GM12873 (cell line): Measurements from ENCODE around the gene DLGAP1.

Source experiments
- TF ChIP-seq, protein P1 (sequence below): IDR thresholded peaks from 2 replicates; pipeline ENCODE4 v1.5.1; 2012; ENCODE audit warnings: low read depth, mild to moderate bottlenecking, moderate library complexity, low read length, control low read depth; ENCODE audit not compliant: insufficient read depth; ENCODE audit errors: missing control alignments

DLGAP1 gene

DNA sequence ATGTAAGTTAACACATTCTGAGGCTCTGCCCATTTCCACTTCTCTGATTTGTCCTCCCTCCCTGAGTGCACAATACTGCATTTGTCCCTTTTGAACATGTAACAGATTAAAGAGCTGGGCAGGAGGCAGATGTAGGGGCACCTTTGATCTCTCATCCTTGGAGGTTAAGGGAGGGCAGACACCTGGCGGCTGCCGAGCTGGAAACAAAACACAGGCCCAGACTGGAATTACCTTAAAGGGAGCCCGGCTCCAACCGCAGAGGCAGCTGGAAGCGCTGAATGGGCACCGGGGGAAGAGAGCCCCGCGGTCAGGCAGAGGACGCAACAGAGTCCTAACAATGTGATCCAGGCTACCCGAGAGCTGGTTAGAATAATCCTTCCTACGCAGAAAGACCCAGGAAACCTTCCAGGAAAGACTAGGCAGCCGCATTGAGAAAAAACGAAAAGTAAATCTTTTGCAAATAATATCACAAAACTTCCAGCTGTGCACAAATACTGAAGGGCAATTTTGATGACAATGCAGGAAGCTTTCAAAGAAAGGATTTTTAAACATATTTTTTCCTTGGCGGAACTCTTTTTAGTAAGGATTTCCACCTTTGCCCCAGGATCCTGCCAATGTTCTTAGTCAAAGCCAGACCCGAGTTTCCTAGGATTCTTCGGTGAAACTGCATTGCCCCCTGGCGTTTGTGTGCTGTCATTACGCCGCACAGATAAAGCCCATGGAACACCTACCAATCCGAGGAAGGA is 789.2 kb downstream of the DLGAP1 start:
- TF ChIP-seq, protein P1, sequence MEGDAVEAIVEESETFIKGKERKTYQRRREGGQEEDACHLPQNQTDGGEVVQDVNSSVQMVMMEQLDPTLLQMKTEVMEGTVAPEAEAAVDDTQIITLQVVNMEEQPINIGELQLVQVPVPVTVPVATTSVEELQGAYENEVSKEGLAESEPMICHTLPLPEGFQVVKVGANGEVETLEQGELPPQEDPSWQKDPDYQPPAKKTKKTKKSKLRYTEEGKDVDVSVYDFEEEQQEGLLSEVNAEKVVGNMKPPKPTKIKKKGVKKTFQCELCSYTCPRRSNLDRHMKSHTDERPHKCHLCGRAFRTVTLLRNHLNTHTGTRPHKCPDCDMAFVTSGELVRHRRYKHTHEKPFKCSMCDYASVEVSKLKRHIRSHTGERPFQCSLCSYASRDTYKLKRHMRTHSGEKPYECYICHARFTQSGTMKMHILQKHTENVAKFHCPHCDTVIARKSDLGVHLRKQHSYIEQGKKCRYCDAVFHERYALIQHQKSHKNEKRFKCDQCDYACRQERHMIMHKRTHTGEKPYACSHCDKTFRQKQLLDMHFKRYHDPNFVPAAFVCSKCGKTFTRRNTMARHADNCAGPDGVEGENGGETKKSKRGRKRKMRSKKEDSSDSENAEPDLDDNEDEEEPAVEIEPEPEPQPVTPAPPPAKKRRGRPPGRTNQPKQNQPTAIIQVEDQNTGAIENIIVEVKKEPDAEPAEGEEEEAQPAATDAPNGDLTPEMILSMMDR, result peak; percentile 91

DNA sequence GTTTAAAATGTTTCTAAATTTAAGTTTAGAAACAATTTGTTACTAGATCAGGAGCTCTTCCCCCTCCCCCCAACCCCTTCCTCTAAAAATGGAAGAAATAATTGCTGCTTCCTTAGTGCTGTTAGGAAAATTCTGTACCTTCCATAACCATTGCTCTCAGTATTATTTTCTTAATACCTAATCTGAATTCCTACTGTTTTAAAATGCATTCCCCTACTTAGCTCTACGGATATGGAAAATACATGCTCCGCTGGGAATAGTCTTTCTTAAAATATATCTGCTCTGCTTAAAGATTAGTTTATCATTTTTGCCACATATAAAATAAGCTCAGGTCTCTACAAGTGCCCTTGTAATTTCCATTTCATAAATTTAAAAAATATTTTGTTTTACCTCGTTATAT is 789.9 kb downstream of the DLGAP1 start:
- TF ChIP-seq, protein P1, result no peak

GRCh38 chr18:3664563-3665178 is 790.4 kb downstream of the DLGAP1 start:
- TF ChIP-seq, protein P1, result no peak

GRCh38 chr18:3663870-3664512 is 791.1 kb downstream of the DLGAP1 start:
- TF ChIP-seq, protein P1, result no peak

DNA sequence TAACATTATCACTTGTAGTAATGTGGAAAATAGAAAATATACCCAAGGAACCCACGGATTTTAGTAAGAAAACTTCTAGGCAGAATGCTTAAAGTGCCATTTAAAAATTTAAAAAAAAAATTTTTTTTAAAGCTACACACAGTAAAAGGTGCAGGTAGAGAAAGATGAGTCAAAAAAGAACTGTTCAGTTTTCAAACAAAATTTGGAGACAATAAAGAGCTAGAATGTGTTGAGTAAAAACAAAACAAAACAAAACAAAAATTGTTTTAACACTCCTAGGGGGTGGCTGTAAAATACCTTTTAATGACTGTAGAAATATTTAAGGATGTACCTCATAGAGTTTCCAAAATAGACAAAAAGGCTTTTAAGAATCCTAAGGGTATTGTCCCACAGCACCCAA is 793.1 kb downstream of the DLGAP1 start:
- TF ChIP-seq, protein P1, result no peak

DNA sequence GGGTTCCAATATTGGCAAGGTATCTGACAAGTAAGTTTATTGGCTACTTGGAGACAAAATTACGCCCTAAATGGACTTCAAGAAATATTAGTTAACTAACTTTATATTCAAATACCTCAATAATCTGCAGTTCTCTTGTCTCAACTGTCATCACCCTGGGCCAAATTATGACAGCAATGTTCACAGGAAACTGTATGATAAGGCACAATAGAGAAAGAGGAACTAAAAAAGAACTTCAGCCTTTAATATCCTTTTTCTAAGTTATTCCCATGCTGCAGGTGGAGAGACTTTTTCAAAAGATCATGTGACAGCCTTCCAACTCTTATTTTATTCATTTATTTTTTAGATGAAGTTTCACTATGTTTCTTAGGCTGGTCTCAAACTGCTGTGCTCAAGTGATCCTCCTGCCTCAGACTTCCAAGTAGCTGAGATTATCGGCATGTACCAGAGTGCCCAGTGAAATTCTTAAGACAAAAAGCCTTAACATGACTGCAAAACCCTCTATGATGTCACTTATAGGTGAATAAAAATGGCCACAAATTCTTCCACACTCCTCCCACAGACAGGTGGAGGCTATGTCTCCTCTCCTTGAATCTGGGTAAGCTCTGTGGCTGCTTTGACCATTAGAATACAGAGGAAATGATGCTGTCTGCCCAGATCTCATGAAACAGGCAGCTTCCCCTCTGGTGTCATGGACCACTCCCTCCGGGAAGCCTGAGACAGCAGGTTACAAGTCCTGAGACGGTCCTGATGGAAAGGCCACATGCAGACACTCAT is 794.2 kb downstream of the DLGAP1 start:
- TF ChIP-seq, protein P1, result no peak

GRCh38 chr18:3658529-3658928 is 796.6 kb downstream of the DLGAP1 start:
- TF ChIP-seq, protein P1, result no peak
